Coronary artery (tissue), 2 donors: ENCODE data around the gene CD300LF.

Experiments used
- DNase-seq: peaks from one replicate; pipeline ENCODE4 v3.0.0-alpha.2; 2017; ENCODE audit warnings: low spot score
- H3K27ac ChIP-seq, 2 donors: fragments of 200-600 bp; sonication (generic); one replicate each; pipeline ENCODE4 v1.5.1; 2016 to 2019
- H3K4me3 ChIP-seq: fragments of 200-600 bp; sonication (generic); 2 replicates; pipeline ENCODE4 v1.5.1; 2016; ENCODE audit warnings: mild to moderate bottlenecking, moderate library complexity
- TF ChIP-seq, protein P1 (sequence below): fragments of 200-600 bp; sonication (generic); IDR thresholded peaks from one replicate; pipeline ENCODE4 v1.5.1; 2019; ENCODE audit warnings: antibody characterized with exemption

Gene CD300LF

GRCh38 chr17:74659889-74660288 is 52.8 kb downstream of the CD300LF start:
- TF ChIP-seq, protein P1, sequence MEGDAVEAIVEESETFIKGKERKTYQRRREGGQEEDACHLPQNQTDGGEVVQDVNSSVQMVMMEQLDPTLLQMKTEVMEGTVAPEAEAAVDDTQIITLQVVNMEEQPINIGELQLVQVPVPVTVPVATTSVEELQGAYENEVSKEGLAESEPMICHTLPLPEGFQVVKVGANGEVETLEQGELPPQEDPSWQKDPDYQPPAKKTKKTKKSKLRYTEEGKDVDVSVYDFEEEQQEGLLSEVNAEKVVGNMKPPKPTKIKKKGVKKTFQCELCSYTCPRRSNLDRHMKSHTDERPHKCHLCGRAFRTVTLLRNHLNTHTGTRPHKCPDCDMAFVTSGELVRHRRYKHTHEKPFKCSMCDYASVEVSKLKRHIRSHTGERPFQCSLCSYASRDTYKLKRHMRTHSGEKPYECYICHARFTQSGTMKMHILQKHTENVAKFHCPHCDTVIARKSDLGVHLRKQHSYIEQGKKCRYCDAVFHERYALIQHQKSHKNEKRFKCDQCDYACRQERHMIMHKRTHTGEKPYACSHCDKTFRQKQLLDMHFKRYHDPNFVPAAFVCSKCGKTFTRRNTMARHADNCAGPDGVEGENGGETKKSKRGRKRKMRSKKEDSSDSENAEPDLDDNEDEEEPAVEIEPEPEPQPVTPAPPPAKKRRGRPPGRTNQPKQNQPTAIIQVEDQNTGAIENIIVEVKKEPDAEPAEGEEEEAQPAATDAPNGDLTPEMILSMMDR, result no peak

DNA sequence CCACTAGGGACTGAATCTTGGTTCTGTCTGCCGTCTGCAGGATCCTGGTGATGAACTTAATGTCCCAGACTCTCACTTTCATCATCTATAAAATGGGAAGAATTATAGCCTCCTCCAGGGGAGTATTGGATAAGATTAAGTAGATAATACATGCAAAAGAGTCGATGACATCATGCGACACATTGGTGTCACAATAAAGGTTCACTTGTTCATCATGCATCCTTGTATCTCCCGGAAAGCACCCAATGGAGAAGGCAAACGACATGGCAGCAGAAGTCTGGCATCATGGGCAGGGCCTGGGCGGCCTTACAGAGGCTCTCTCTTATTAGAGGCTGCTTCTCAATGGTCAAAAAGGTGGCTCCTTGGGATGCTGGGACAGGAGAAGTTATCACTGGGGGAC is 54.1 kb downstream of the CD300LF start:
- H3K27ac ChIP-seq, result no peak overlapping the region
- TF ChIP-seq, protein P1, result no peak
- no peak overlapping the region for H3K4me3 ChIP-seq
- peak; percentile 40 for DNase-seq

More at GRCh38 chr17:74659889-74660288, 52.8 kb downstream of the CD300LF start:
- no peak overlapping the region for H3K27ac ChIP-seq
- no peak overlapping the region for H3K4me3 ChIP-seq
- peak; percentile 9 for DNase-seq

DNA sequence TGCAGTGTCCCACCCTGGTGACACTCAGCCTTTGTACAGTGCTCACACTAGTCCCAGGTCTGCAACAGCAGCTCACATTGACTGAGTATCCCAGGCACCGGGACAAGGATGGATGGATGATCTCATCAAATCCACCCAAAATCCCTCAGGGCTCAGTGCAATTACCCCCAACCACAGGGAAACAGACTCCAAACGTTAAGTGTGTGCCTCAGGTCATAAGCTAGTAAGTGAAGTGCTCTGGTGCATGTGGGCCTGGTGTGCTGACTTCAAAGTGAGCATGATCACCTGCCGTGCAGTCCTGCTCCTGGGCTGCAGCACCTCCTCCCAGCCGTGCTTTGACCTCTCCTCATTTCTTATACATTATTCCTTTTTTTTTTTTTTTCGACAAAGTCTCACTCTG is 58.0 kb downstream of the CD300LF start:
- no peak for DNase-seq
- H3K27ac ChIP-seq, result no peak overlapping the region
- TF ChIP-seq, protein P1, result no peak
- H3K4me3 ChIP-seq, result no peak overlapping the region

DNA sequence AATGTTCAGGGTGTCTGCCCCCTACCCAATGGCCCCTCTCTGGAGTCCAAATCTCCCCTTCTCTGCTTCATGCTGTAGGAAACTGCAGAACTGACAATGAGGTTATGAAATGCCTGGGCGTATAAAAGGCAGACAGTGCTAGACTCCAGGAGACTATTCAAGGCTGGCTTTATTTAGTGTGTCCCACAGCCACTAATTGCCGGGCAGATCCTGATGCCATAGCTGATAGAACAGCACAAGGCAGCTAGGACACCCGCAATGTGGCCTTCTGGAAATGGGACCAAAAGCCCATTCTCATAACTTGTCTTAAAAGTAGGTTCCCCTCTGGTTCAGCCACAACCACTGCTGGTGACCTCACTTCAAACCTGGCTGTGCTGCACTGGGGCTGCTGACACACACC is 60.7 kb downstream of the CD300LF start:
- Histone ChIP-seq H3K4me3 (no peak overlapping the region), H3K27ac (no peak overlapping the region)
- DNase-seq, result no peak
- TF ChIP-seq, protein P1, result no peak

GRCh38 chr17:74649909-74650308 is 62.8 kb downstream of the CD300LF start:
- no peak overlapping the region for H3K4me3 ChIP-seq
- no peak for DNase-seq
- TF ChIP-seq, protein P1, result no peak
- no peak overlapping the region for H3K27ac ChIP-seq

DNA sequence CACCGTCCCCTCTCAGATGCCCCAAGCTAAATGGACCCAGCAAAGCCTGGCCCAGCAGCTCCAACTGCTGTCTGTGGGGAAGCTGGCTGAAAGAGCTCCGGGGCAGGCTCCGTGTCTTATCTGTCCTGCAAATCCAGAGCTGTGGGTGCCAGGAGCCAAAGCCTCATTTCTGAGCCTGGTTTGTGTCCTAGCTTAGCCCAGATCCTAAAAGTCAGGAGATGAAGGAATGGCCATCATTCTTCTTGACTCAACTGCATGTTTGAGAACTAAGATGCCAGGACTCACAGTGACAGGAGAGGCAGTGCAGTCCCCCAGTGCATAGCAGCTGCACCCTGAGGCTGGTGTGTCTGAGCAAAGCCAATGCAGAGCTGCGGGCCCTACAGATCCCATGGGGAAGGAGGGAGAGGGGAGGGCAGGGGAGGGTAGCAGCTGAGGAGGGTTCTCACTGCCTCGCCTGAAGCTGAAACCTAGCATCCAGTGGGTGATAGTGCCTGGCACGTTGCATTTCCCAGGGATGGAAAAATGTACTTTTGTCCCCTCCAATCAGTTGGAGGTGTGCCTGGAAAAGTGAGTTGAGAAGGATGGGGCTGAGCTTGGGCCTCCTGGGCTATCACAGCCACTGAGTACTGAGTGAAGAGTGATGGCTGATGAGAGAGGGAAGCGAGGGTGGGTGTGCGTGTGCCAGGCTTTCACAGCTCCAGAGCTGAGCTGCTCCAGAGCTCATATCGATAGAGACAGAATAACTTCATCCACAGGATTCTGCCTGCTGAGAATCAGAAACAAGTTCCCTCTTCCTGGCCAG is 64.7 kb downstream of the CD300LF start:
- Histone ChIP-seq H3K27ac (no peak overlapping the region), H3K4me3 (no peak overlapping the region)
- TF ChIP-seq, protein P1, result no peak
- DNase-seq, result no peak

- no peak for DNase-seq
- TF ChIP-seq, protein P1, result no peak
- no peak overlapping the region for H3K4me3 ChIP-seq
- H3K27ac ChIP-seq, result no peak overlapping the region
These were observed 66.5 kb downstream of the CD300LF start for GRCh38 chr17:74646231-74646630.
